SJSA1 (cell line): ENCODE data around the gene RNASEL. TPM values are rescaled to one million over a fixed set of nuclear protein-coding genes. Genes with fewer than 3 reads are reported as not detected.

Experiments
- DNase-seq, 2 experiments: peaks; one replicate each; pipeline ENCODE4 v3.0.0-alpha.2; 2015 to 2020; ENCODE audit warnings: low spot score in 2 of 2, low read depth in 1 of 2
- H3K27ac ChIP-seq: fragments of 250-450 bp; sonication (Bioruptor Pico); 2 replicates; pipeline ENCODE4 v1.5.1; 2020; ENCODE audit warnings: mild to moderate bottlenecking, moderate library complexity
- H3K27me3 ChIP-seq: fragments of 250-450 bp; sonication (Bioruptor Pico); replicated peaks from 2 replicates; pipeline ENCODE4 v1.5.1; 2020; ENCODE audit warnings: mild to moderate bottlenecking, moderate library complexity
- H3K36me3 ChIP-seq: fragments of 250-450 bp; sonication (Bioruptor Pico); 2 replicates; pipeline ENCODE4 v1.5.1; 2020; ENCODE audit warnings: mild to moderate bottlenecking
- H3K4me1 ChIP-seq: fragments of 250-450 bp; sonication (Bioruptor Pico); replicated peaks from 2 replicates; pipeline ENCODE4 v1.6.1; 2021; ENCODE audit warnings: mild to moderate bottlenecking
- H3K4me3 ChIP-seq: fragments of 250-450 bp; sonication (Bioruptor Pico); 2 replicates; pipeline ENCODE4 v1.5.1; 2020; ENCODE audit warnings: mild to moderate bottlenecking
- H3K9me3 ChIP-seq: fragments of 250-450 bp; sonication (Bioruptor Pico); replicated peaks from 2 replicates; pipeline ENCODE4 v1.5.1; 2020; ENCODE audit warnings: mild to moderate bottlenecking
- total RNA-seq: library from RNA; depleted of rRNA; stranded (reverse); fragments of >200 nt; shearing (Covaris generic); gene quantifications from 2 replicates; pipeline ENCODE4 v1.2.3, GENCODE V29; 2014

RNASEL gene
- total RNA-seq, 1 experiment from 2014 or later: 11.5 TPM

GRCh38 chr1:182628657-182629056 lies 39.6 kb upstream of the RNASEL start:
- Histone ChIP-seq H3K36me3 (no peaks in the 10 kb centered on the region), H3K4me3 (no peak overlapping the region), H3K9me3 (no peaks in the 10 kb centered on the region), H3K4me1 (peaks cover 64% of the 10 kb centered on the region), H3K27ac (no peak overlapping the region), H3K27me3 (no peaks in the 10 kb centered on the region)
- DNase-seq: no peak

DNA sequence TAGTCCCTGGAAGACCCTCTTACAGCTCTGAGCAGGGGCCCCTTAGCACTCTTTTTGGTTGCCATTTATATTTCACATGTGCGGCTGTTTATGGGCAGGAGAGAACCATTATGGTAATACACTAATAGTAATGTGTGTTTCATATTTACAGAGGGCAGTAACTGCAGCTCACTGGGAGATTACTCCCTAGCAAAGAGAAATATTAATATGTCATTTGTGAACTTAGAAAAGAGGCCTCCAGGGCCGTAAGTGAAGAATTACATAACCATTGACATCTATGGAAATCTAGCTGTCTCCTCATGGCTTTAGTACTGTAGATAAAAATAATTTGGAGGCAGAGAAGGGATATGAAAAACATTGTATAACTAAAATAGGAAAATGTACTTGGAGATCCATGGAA lies 38.6 kb upstream of the RNASEL start:
- H3K4me1 ChIP-seq: peaks cover 57% of the 10 kb centered on the region
- H3K36me3 ChIP-seq: no peaks in the 10 kb centered on the region
- H3K9me3 ChIP-seq: no peaks in the 10 kb centered on the region
- no peak overlapping the region for H3K4me3 ChIP-seq
- no peaks in the 10 kb centered on the region for H3K27me3 ChIP-seq
- DNase-seq: no peak
- H3K27ac ChIP-seq: no peak overlapping the region

- DNase-seq: no peak
- H3K27me3 ChIP-seq: no peaks in the 10 kb centered on the region
- no peaks in the 10 kb centered on the region for H3K9me3 ChIP-seq
- no peak overlapping the region for H3K4me3 ChIP-seq
- H3K36me3 ChIP-seq: no peaks in the 10 kb centered on the region
- H3K4me1 ChIP-seq: peaks cover 54% of the 10 kb centered on the region
- H3K27ac ChIP-seq: no peak overlapping the region
Measured at GRCh38 chr1:182626527-182626926, 37.5 kb upstream of the RNASEL start.

GRCh38 chr1:182625719-182626504 lies 36.9 kb upstream of the RNASEL start:
- DNase-seq: peak in 1 of 2 experiments; percentile 60
- Histone ChIP-seq H3K27me3 (no peaks in the 10 kb centered on the region), H3K4me3 (no peak overlapping the region), H3K27ac (no peak overlapping the region), H3K4me1 (peaks cover 48% of the 10 kb centered on the region), H3K9me3 (no peaks in the 10 kb centered on the region), H3K36me3 (no peaks in the 10 kb centered on the region)

GRCh38 chr1:182625024-182625423 lies 36.0 kb upstream of the RNASEL start:
- no peak overlapping the region for H3K27ac ChIP-seq
- no peaks in the 10 kb centered on the region for H3K36me3 ChIP-seq
- no peak for DNase-seq
- no peak overlapping the region for H3K4me3 ChIP-seq
- H3K9me3 ChIP-seq: no peaks in the 10 kb centered on the region
- H3K4me1 ChIP-seq: peaks cover 39% of the 10 kb centered on the region
- no peaks in the 10 kb centered on the region for H3K27me3 ChIP-seq

DNA sequence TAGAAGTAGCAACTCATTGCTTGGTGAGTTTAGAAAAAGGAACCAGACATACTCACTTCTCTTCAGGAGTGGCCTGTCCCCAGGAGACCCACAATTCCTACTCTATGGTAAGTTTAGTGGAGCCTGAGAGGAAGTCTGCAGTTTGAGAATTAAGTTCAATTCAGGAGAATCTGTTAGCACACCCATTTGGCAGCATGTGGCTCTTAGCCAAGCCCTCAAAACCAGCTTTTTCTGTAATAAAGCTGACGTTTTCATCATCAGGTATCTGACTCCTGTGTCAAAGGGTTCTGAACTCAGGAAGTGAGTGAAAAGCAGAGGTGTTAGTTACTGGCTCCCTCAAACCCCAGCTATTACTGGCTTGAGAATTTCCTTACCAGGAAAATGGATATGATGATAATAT lies 35.5 kb upstream of the RNASEL start:
- H3K4me3 ChIP-seq: no peak overlapping the region
- no peak overlapping the region for H3K27ac ChIP-seq
- H3K9me3 ChIP-seq: no peaks in the 10 kb centered on the region
- no peaks in the 10 kb centered on the region for H3K27me3 ChIP-seq
- DNase-seq: no peak
- no peaks in the 10 kb centered on the region for H3K36me3 ChIP-seq
- H3K4me1 ChIP-seq: peaks cover 35% of the 10 kb centered on the region

- H3K4me3 ChIP-seq: no peak overlapping the region
- no peaks in the 10 kb centered on the region for H3K27me3 ChIP-seq
- H3K4me1 ChIP-seq: peaks cover 43% of the 10 kb centered on the region
- H3K9me3 ChIP-seq: no peaks in the 10 kb centered on the region
- no peak overlapping the region for H3K27ac ChIP-seq
- no peaks in the 10 kb centered on the region for H3K36me3 ChIP-seq
- no peak for DNase-seq
Measured at GRCh38 chr1:182622901-182623528, 34.0 kb upstream of the RNASEL start.

DNA sequence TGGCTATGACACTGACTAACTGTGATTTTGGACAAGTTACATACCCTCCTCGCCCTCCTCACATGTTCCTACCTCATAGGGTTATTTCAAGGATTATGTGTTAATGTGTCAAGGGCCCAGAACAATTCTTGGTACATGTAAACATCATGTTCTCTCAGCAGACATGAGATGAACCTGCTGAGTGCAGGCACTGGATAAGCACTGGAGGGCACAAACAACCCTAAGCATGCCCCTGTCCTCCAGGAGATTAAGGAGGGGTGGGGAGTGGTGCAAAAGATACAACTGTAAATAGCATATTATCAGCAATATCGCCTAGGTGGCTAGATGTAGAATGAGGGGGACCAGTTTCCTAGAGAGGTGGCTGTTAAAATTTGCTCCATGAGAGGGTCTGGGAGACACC lies 32.9 kb upstream of the RNASEL start:
- Histone ChIP-seq H3K9me3 (no peaks in the 10 kb centered on the region), H3K4me1 (peaks cover 43% of the 10 kb centered on the region), H3K27ac (no peak overlapping the region), H3K4me3 (no peak overlapping the region), H3K27me3 (no peaks in the 10 kb centered on the region), H3K36me3 (no peaks in the 10 kb centered on the region)
- no peak for DNase-seq

DNA sequence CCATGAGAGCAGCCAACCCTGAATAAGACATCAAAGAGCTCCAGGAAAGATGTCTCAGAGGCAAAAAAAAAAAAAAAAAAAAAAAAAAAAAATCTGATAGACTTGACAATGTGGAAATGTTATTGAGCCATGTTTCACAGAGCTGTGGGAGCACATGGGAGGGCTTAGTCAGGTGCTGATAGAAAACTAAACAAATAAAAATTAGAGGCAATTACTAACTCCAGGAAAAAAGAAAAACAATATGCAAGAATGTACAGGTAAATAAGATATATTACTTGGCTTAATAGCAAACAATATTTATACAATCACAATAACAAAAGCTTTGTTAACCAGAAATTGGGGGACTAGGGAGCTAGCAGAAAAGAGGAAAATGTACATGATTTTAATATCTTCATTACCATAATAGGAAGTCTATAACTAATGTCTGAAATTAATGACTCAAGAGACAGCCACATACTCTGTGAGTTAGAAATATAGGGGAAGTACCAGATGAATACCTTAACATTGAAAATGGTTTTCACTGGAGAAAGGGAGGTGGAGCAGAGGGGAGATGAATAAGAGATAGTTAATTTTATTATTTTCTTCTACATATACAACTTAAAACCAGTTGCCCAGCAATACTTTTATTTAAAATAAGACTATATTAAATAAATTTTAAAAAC lies 32.0 kb upstream of the RNASEL start:
- no peak for DNase-seq

DNA sequence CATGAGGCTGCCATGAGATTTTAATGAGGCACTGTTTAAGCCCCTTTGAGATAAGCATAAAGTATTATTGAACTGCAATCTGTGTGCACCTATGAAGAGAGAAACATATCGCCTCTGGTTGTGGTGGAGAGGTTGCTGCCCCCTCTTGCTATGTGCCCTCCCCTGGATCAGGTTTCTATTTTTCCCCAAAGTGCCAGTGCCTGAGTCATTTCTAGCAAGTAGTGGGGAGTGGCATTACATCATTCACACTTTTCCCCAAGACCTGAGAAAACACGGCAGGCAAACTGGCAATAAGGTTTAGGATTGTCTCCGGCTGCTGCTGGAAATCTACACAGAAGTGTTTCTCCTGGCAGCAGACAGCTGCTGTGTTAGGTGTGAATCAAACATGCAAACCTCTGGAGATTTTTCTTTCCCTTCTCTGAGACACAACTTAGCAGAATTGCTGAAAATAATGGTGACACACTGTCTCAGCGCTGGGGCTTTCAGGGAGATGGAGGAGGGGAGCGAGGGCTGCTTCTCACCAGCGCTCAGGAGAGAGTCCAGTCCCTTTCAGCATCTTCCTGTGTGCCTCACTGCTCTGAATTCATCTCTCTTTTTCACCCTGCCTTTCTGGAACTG lies 28.8 kb upstream of the RNASEL start:
- Histone ChIP-seq H3K4me1 (peaks cover 53% of the 10 kb centered on the region), H3K9me3 (no peaks in the 10 kb centered on the region), H3K27me3 (no peaks in the 10 kb centered on the region), H3K36me3 (no peaks in the 10 kb centered on the region), H3K4me3 (no peak overlapping the region), H3K27ac (no peak overlapping the region)
- DNase-seq: peak in 1 of 2 experiments; percentile 50

More for the DNA sequence above, 32.0 kb upstream of the RNASEL start:
- Histone ChIP-seq H3K36me3 (no peaks in the 10 kb centered on the region), H3K27me3 (no peaks in the 10 kb centered on the region), H3K9me3 (no peaks in the 10 kb centered on the region), H3K4me3 (no peak overlapping the region), H3K27ac (no peak overlapping the region), H3K4me1 (peaks cover 43% of the 10 kb centered on the region)

- Histone ChIP-seq H3K27me3 (no peaks in the 10 kb centered on the region), H3K9me3 (no peaks in the 10 kb centered on the region), H3K4me3 (no peak overlapping the region), H3K27ac (no peak overlapping the region), H3K4me1 (peaks cover 53% of the 10 kb centered on the region), H3K36me3 (no peaks in the 10 kb centered on the region)
- DNase-seq: no peak
Measured at GRCh38 chr1:182617014-182617429, 28.0 kb upstream of the RNASEL start.

DNA sequence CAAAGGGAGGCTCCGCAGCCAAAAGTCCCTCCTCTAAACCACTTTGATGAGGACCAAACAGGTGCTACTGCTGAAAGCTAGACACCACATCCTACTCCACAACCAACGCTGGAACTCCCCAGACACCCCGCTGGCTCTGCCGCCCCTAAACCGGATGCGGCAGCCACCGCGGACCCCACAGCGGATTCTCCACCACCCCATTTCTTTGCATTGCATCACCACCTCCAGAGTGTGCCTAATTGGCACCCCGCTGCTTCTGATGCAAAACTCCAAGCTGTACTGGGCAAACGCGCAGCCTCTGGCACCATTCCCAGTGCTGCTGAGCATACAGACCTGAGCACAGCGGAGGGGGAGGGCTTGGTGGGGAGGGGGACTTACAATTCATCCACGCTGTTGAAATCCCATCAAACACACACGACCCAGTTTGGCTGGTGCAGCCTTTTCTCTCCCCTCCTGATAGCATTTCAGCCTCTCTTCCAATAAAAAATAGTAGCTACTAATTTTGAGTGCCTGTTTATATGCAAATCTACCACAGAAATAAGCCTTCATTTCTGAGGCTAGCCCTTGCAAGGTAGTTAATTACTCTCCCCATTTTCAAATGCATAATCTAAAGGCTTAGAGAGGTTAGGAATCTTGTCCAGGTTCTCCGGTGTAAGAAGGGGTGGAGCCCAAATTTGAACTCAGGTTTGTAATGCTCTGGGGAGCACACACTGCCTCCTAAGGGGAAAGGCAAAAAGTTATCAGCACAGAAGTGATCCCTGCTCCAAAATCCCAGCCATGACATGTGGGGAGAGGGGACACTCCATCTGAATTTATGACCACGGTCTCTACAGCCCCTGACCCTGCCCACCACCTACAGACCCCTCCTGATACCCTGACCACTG lies 27.3 kb upstream of the RNASEL start:
- Histone ChIP-seq H3K9me3 (no peaks in the 10 kb centered on the region), H3K36me3 (no peaks in the 10 kb centered on the region), H3K27ac (no peak overlapping the region), H3K4me3 (no peak overlapping the region), H3K27me3 (no peaks in the 10 kb centered on the region), H3K4me1 (peaks cover 53% of the 10 kb centered on the region)
- peak in 1 of 2 experiments; percentile 57 for DNase-seq

DNA sequence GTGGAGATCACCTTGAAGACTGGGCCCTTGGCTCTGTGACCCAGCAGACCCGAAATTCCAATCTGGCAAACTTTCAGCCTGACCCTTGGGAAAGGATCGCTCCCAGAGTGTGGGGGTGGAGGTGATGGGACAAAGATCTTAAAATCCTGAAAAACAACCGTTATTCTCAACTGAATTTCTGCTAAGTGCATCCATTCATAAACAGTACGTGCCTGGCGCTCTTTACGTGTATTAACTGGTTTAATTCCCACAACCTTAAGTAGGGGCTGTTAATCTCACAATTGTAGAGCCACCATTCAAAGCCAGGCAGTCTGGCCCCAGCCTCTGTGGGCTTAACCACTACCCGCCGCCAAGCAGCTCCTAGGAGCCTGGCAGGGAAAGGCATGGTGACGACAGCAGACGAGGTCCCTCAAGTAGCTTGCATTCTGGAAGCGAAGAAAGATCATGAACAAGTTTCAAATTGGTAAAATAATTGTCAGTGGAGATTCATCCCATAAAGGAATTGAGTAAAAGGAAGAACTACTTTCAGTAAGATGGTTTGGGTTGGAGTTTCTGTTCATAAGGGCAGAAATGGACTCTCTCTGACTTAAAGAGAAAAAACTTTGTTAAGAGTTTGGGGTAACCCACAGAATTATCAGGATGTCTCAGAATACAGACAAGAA lies 26.5 kb upstream of the RNASEL start:
- no peak for DNase-seq
- Histone ChIP-seq H3K36me3 (no peaks in the 10 kb centered on the region), H3K4me3 (peak overlapping the region; percentile 36), H3K27ac (peak overlapping the region; percentile 79), H3K9me3 (no peaks in the 10 kb centered on the region), H3K27me3 (no peaks in the 10 kb centered on the region), H3K4me1 (peaks cover 53% of the 10 kb centered on the region)
